ENCODE results near the gene SLC30A7.
"Not testable (repeated sequence)": the region's sequence is repeated elsewhere in the genome, so short reads cannot be mapped to it uniquely, and the experiment has no call there.

Gene SLC30A7, protein sequence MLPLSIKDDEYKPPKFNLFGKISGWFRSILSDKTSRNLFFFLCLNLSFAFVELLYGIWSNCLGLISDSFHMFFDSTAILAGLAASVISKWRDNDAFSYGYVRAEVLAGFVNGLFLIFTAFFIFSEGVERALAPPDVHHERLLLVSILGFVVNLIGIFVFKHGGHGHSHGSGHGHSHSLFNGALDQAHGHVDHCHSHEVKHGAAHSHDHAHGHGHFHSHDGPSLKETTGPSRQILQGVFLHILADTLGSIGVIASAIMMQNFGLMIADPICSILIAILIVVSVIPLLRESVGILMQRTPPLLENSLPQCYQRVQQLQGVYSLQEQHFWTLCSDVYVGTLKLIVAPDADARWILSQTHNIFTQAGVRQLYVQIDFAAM

DNA sequence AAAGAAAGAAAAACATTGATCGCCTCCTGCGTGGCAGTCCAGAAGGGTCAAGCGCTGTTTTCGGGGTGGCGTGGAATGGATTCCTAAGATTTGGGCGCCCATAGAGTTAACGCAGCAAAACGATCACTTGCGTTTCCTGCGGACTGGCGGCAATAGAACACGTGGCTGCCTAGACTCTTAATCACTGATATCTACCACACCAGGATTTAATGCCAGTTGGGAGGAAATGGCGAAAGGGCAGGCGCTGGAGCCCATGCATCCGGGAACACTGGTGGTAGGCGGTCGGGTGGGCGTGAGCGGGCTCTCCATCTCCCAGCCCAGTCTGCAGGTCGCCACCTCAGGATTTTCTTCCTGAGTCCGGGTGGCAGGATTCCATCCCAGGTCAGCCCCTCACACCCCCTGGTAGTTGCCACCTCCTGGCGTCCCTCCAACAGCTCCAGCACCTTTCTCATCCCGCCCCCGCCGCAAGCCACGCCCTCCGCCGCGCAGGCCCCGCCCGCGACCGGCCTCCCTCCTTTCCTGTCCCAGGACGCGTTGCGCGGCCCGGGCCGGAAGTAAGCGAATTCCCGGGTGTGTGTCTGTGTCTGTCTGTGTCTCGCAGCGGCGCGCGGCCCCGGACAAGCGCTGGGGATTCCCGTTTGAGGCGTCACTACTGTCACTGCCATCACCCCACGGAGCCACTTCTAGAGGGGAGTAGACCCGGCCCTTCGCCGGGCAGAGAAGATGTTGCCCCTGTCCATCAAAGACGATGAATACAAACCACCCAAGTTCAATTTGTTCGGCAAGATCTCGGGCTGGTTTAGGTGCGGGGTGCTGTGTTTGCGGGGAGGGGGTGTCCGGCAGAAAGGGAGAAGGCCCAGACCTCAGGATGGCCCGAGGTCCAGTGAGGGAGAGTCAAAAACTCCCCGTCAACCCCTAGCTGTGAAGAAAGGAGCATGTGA, at the start of gene SLC30A7:
SLC30A7 (plus strand) TSS at position 551 of the 941 bp plus-strand sequence; CDS start at position 724, 173 bp downstream.
- DNase-seq = peak; percentile 50 to 95 (median 88)

DNA sequence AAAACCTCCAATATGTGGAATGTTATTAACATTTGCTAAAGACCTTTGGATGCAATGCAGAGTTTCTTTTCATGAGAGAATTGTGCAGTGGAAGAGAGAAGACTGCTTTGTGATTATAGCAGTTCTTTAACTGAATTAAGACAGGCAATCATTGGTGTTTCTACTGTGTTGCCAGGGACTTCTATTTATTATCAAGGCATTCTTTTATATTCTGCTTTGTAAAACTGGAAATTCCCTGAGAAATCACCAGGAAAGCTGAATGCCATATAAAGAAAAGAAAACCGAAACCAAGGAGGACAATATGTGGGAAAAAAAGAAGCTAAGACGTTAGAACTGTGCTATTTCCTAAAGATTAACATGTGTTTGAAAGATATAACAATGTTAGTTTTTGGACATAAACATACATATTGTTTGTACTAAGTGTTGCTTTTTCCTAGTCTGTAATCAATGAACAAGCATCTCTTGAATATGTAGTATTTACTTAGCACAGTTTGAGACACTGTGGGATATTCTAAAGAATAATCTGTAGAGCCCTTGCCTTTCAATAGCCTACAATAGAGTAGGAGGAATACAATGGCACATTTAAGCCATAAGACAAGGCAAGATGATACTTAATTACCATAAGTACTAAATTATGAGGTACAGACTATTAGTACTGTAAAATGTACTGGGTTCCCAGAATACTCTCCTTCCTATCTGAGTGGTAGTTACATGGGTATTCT, 48.4 kb upstream of the SLC30A7 start:
- DNase-seq = no peak

GRCh38 chr1:100851726-100852125, 44.2 kb upstream of the SLC30A7 start:
- no peak for DNase-seq

DNA sequence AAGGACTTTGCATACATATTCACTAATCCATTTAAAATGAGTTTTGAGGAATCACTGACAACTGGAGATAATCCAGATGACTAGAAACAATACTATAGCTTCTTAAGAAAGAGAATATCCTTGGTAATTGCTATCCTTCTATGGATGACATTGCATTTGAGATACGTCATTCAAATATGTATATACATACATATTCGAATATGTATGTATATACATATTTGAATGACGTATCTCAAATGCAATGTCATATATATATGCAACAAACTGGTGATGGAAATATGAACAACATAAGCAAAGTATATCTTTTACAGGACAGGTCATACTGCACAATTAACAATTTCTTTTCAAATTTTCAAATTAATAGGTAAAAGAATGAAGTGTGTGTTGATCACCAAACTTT, 42.9 kb upstream of the SLC30A7 start:
- DNase-seq = no peak

- not testable (repeated sequence) for DNase-seq
Measured at GRCh38 chr1:100855116-100855515, 40.8 kb upstream of the SLC30A7 start.

- no peak for DNase-seq
Measured at GRCh38 chr1:100860397-100860991, 35.4 kb upstream of the SLC30A7 start.

GRCh38 chr1:100861379-100861778, 34.5 kb upstream of the SLC30A7 start:
- DNase-seq = no peak

GRCh38 chr1:100862591-100862990, 33.3 kb upstream of the SLC30A7 start:
- no peak for DNase-seq

DNA sequence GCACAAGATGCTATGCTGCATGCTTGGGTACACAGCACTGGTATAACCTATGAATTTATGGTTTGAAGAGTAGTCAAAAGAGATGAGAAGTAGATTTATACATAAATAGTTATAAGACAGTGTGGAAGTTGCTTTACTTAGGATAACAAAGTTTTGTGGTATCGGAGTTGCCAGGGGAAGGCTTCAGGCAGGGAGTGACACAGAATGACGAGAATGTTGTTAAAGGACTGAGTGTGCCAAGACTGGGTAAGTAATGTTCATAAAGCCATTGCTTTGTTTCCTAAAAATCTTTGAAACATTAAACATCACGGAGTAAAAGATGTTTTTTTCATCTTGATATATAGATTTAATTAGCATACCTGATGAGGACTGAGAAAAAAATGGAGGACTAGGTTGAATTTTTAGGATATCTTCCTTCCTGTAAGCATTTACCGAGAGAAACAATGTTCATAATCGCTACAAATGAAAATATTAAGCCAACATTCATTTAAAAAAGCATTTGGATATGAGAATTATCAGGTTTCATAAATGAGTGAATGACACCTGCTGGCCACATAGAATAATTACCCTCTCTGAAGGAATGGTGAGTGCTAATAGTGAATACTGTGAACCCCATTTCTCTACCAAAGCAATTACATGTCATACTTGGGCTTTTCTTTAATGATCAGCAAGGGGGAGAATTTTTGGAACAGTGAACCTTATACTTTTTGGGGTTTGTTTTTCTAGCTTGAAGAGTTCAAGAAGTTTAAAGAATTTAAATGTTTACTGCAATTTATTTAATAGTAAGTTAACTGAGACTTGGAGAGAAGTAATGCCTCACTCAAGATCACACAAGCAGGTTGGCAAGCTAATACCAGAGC, 29.6 kb upstream of the SLC30A7 start:
- peak in 1 of 51 donors; percentile 30 for DNase-seq

- no peak for DNase-seq
Measured at GRCh38 chr1:100866901-100867206, 29.0 kb upstream of the SLC30A7 start.

DNA sequence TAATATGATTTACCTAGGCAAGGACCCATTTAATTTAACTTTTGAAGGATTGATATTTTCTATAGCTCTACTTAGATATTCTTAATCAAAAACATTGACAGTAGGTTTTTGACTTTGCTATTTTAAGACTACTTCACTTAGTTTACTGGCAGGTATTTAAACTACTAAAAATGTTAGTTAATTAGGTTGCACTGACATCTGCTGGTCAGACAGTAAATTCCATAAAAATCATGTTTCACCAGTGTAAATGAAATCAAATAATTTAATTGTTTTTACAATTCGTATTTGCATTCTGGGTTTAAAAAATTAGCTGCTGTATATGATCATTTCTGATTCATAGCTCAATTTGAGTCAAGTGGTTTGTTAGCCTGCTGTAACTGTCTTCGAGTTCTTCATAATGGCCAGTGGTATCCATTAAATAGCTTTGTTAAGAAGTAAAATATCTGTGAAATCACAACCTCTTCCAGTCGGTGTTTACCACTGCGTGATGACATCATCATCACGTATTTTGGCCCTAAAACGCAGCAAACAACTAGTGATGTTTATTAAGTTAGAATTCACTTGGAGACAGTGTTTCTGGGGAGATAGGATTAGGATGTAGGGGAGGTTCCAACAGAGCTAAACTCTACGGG, 27.4 kb upstream of the SLC30A7 start:
- peak in 1 of 51 donors; percentile 45 for DNase-seq

GRCh38 chr1:100869996-100870395, 25.9 kb upstream of the SLC30A7 start:
- no peak for DNase-seq

DNA sequence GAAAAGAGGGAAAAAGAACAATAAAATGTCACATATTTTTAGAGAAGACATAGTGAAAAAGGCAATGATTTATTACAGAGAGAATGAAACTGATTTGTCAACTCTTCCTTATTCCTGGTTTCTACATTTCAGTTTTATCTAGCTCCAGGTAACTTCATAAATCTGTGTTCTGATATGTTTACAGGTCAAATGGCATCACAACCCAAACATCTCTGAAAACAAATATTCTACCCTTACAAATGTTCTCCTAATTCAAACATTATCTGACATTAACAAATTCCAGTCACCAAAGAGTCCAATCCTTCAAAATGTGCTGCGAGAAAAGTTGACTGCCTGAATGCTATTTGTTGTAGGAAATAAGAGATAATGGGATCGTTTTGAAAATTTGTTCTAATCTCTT, 21.5 kb upstream of the SLC30A7 start:
- no peak for DNase-seq

- DNase-seq = no peak
Measured at GRCh38 chr1:100875228-100875627, 20.7 kb upstream of the SLC30A7 start.

DNA sequence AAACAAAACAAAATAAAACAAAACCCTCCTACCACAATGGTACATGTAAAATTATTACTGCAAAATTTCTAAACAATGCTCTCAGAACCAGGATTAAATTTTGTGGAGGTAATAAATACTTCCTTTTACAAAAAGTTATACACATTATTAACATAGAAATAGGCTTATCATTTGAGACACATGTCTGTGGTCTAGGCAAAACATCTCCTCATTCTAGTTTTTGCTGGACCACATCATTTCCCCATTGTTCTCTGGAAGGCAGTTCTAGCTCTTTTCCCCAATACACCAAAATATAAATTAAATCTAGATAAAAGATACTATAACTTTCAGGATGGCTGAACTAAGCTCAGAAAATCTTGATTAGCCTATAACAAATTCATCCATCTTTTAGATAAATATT, 19.6 kb upstream of the SLC30A7 start:
- no peak for DNase-seq

DNA sequence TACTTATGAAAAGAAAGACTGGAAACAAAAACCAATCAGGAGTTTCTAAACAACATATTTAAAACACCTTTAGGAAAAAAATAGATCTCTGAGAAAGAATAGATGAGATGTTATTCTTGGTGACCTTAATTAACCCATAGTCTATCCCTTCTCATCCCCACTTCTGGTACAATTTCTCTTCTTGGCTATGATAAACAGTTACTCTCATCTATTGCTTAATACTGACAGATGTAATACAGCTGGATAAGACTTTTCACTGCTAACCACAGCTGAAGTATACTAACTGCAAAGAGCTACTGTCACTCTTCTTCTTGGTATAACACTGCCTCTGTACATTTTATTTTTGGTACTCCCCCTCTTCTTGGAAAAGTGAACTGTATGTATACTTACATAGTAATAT, 16.5 kb upstream of the SLC30A7 start:
- no peak for DNase-seq

DNA sequence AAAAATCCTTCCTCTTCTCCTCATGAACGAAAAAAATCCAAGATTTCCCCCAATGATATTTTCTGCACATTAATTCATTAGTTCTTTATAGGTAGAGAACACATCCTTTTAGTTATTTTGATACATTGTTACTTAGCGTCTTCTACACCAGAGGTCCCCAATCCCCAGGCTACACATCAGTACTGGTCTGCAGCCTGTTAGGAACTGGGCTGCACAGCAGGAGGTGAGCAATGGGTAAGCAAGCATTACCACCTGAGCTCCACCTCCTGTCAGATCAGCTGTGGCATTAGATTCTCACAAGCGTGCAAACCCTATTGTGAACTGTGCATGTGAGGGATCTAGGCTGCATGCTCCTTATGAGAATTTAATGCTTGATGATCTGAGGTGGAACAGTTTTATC, 14.2 kb upstream of the SLC30A7 start:
- no peak for DNase-seq

DNA sequence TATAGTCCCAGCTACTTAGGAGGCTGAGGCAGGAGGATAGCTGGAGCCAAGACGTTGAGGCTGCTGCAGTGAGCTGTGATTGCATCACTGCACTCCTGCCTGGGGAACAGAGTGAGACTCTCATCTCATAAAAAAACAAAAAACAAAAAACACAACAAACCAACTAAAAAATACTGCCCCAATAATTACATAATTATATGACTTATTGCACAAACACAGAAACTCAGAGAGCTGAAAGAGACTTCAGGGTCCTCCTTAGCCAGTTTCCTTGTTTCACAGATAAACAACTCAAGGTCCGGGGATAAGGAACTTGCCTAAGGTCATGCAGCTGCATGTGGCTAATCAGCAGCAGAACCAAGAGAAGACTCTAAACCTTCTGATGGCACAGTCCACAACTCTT, 13.2 kb upstream of the SLC30A7 start:
- no peak for DNase-seq

DNA sequence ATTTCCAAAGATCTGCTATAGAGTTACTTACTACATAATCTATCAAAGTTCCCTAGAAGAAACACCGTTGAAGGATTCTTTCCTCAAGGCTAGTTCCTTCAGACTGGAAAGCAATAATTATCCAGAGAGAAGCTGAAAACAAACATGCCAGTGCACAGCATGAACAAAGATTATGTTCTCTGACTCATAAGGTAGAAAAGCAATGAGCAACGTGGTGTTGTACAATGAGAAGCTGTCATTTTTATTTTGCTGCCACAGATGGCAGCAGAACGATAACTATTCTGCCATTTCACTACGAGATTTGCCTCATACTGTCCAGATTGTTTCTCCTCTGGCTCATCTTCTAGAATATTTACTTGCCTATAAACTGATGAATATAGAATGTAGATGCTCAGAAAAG, 11.9 kb upstream of the SLC30A7 start:
- DNase-seq = no peak

DNA sequence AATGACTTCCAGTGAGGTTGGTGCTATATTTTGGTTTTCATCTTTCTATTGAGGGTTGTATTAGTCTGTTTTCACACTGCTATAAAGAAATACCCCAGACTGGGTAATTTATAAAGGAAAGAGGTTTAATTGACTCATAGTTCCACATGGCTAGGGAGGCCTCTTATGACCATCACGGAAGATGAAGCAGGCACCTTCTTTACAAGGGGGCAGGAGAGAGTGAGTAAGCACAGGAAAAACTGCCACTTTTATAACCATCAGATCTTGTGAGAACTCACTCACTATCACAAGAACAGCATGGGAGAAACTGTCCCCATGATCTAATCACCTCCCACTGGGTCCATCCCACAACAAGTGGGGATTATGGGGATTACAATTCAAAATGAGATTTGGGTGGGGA, 6.9 kb upstream of the SLC30A7 start:
- DNase-seq = not testable (repeated sequence)

All from hypothalamus (tissue), 51 donors.